ENCODE data around the gene DDX25.

Gene DDX25

DNA sequence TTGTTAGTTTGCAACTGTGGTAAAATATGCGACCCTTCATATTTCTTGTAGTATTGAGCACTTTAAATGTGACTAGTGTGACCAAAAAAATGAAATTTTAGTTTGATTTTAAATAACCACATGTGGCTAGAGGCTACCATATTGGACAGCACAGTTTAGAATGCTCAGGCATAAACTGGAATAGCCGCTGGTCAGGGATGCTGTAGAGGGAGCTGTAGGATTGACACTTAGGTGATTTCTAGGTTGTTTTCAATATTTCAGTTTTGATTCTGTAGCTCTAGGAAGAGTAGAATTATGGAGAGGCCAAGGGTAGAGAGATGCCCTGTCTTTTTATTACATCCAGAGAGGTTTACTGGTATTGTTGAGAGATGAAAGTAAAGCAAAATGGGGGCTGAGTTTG lies 30.7 kb downstream of the DDX25 start:
- no peaks in the 10 kb centered on the region for H3K36me3 ChIP-seq (ENCODE audit: control insufficient read depth, insufficient read depth, low read length)
- no peaks in the 10 kb centered on the region for H3K9me3 ChIP-seq (ENCODE audit: control insufficient read depth, low read length)
- H3K27ac ChIP-seq: no peak overlapping the region
- H3K79me2 ChIP-seq: no peaks in the 10 kb centered on the region
- H3K4me2 ChIP-seq (ENCODE audit: low read length): no peak overlapping the region
- H3K27me3 ChIP-seq (ENCODE audit: control insufficient read depth, insufficient read depth, low read length): no peaks in the 10 kb centered on the region
- H3K4me3 ChIP-seq (ENCODE audit: low read depth, low read length): no peak overlapping the region
- no peak overlapping the region for H2AFZ ChIP-seq
- TF ChIP-seq, protein P1, sequence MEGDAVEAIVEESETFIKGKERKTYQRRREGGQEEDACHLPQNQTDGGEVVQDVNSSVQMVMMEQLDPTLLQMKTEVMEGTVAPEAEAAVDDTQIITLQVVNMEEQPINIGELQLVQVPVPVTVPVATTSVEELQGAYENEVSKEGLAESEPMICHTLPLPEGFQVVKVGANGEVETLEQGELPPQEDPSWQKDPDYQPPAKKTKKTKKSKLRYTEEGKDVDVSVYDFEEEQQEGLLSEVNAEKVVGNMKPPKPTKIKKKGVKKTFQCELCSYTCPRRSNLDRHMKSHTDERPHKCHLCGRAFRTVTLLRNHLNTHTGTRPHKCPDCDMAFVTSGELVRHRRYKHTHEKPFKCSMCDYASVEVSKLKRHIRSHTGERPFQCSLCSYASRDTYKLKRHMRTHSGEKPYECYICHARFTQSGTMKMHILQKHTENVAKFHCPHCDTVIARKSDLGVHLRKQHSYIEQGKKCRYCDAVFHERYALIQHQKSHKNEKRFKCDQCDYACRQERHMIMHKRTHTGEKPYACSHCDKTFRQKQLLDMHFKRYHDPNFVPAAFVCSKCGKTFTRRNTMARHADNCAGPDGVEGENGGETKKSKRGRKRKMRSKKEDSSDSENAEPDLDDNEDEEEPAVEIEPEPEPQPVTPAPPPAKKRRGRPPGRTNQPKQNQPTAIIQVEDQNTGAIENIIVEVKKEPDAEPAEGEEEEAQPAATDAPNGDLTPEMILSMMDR (IDR thresholded peaks at IDR 0.05): no peak
- H3K4me1 ChIP-seq: no peaks in the 10 kb centered on the region
- no peak overlapping the region for H3K9ac ChIP-seq

DNA sequence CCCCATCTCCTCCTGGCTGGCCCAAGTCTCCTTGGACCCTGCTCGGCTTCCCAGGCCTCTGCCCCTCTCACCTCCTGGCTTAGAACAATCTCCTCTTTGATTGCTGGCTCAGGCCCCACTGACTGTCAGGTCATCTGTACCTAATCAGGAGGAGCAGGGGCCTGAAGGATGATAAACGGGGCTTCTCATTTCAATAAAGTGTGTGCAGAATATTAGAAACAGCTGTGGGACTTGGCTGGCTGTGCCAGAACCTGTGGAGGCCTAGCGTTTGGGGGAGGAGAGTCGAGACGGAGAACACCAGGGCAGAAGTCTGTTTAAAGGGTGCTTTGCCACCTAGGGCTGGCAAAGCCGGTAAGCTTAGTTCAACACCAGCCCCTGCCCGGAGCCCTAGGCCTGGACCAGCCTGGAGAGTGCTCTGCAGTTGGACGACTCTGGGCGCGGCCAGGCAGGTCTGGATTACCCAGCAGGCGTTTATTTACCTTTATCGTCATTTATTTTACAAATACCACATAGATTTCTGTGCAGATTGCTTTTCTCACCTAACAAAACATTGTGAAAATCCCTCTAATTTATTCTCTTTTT lies 31.4 kb downstream of the DDX25 start:
- TF ChIP-seq, protein P1 (IDR thresholded peaks at IDR 0.05): no peak
- Histone ChIP-seq H3K4me2 (ENCODE audit: low read length) (no peak overlapping the region), H3K79me2 (no peaks in the 10 kb centered on the region)

GRCh38 chr11:125938418-125938817 lies 34.1 kb downstream of the DDX25 start:
- no peak overlapping the region for H2AFZ ChIP-seq
- no peak overlapping the region for H3K4me2 ChIP-seq (ENCODE audit: low read length)
- TF ChIP-seq, protein P1 (IDR thresholded peaks at IDR 0.05): no peak
- no peaks in the 10 kb centered on the region for H3K9me3 ChIP-seq (ENCODE audit: control insufficient read depth, low read length)
- no peaks in the 10 kb centered on the region for H3K79me2 ChIP-seq
- no peaks in the 10 kb centered on the region for H3K4me1 ChIP-seq
- no peak overlapping the region for H3K9ac ChIP-seq
- no peak overlapping the region for H3K27ac ChIP-seq
- H3K27me3 ChIP-seq (ENCODE audit: control insufficient read depth, insufficient read depth, low read length): no peaks in the 10 kb centered on the region
- no peaks in the 10 kb centered on the region for H3K36me3 ChIP-seq (ENCODE audit: control insufficient read depth, insufficient read depth, low read length)
- H3K4me3 ChIP-seq (ENCODE audit: low read depth, low read length): no peak overlapping the region

More for the DNA sequence above, 31.4 kb downstream of the DDX25 start:
- no peaks in the 10 kb centered on the region for H3K36me3 ChIP-seq (ENCODE audit: control insufficient read depth, insufficient read depth, low read length)
- H3K27ac ChIP-seq: no peak overlapping the region
- H3K4me1 ChIP-seq: no peaks in the 10 kb centered on the region
- H3K27me3 ChIP-seq (ENCODE audit: control insufficient read depth, insufficient read depth, low read length): no peaks in the 10 kb centered on the region
- H2AFZ ChIP-seq: no peak overlapping the region
- H3K4me3 ChIP-seq (ENCODE audit: low read depth, low read length): no peak overlapping the region
- no peak overlapping the region for H3K9ac ChIP-seq
- no peaks in the 10 kb centered on the region for H3K9me3 ChIP-seq (ENCODE audit: control insufficient read depth, low read length)

DNA sequence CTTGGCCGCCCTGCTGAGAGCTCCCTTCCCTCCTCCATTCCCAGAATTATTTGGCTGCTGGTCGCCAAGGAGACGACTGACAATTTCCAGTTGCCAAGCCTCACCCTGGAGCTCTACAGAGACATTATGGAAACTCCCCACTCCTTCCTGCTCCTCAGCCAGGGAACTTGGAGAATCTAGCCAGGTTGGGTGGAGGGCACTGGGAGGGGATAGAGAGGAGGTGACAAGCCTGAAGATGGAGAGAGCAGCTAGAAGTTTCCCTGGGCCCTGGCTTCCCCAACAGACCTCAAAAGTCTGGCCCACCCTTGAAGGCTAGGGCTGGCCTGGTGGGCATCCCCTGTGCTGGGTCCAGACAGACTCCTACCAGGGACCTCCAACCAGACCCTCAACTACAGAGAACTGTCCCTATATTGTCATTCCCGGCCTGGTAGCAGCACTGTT lies 34.8 kb downstream of the DDX25 start:
- H3K27ac ChIP-seq: no peak overlapping the region
- no peaks in the 10 kb centered on the region for H3K4me1 ChIP-seq
- TF ChIP-seq, protein P1 (IDR thresholded peaks at IDR 0.05): no peak
- no peaks in the 10 kb centered on the region for H3K27me3 ChIP-seq (ENCODE audit: control insufficient read depth, insufficient read depth, low read length)
- H3K9me3 ChIP-seq (ENCODE audit: control insufficient read depth, low read length): no peaks in the 10 kb centered on the region
- H3K79me2 ChIP-seq: no peaks in the 10 kb centered on the region
- no peak overlapping the region for H3K4me2 ChIP-seq (ENCODE audit: low read length)
- no peak overlapping the region for H3K9ac ChIP-seq
- no peaks in the 10 kb centered on the region for H3K36me3 ChIP-seq (ENCODE audit: control insufficient read depth, insufficient read depth, low read length)
- no peak overlapping the region for H2AFZ ChIP-seq
- H3K4me3 ChIP-seq (ENCODE audit: low read depth, low read length): no peak overlapping the region

- H3K4me1 ChIP-seq: no peaks in the 10 kb centered on the region
- H3K27me3 ChIP-seq (ENCODE audit: control insufficient read depth, insufficient read depth, low read length): no peaks in the 10 kb centered on the region
- no peaks in the 10 kb centered on the region for H3K9me3 ChIP-seq (ENCODE audit: control insufficient read depth, low read length)
- TF ChIP-seq, protein P1 (IDR thresholded peaks at IDR 0.05): no peak
- H3K4me2 ChIP-seq (ENCODE audit: low read length): no peak overlapping the region
- H3K79me2 ChIP-seq: no peaks in the 10 kb centered on the region
- no peak overlapping the region for H3K9ac ChIP-seq
- H3K27ac ChIP-seq: no peak overlapping the region
- no peaks in the 10 kb centered on the region for H3K36me3 ChIP-seq (ENCODE audit: control insufficient read depth, insufficient read depth, low read length)
- no peak overlapping the region for H2AFZ ChIP-seq
- no peak overlapping the region for H3K4me3 ChIP-seq (ENCODE audit: low read depth, low read length)
Measured at GRCh38 chr11:125940145-125940544, 35.8 kb downstream of the DDX25 start.

Measured in parathyroid adenoma (tissue), 2 donors.